GM10248 (cell line): ENCODE measurements around the gene FAP.

Experiments
- CTCF ChIA-PET: fragments of 300-600 bp; sonication (Branson Sonifier 250); formaldehyde crosslinking; extraction: SDS; loops from one replicate; lab custom pipeline; 2021; ENCODE audit warnings: antibody characterized with exemption; lab: Yijun Ruan, JAX
- POLR2A ChIA-PET: fragments of 350-650 bp; sonication (Branson Sonifier 250); formaldehyde crosslinking; extraction: SDS; loops from one replicate; lab custom pipeline; 2020; ENCODE audit warnings: antibody characterized with exemption; lab: Yijun Ruan, JAX
- DNase-seq: peaks from one replicate; pipeline ENCODE4 v3.0.0; 2012; ENCODE audit errors: extremely low spot score
- TF ChIP-seq, protein P1 (sequence below): IDR thresholded peaks from 2 replicates; pipeline ENCODE4 v1.5.1; 2012; ENCODE audit warnings: mild to moderate bottlenecking, low read depth; ENCODE audit errors: extremely low read depth, missing control alignments, control extremely low read depth

Gene FAP

GRCh38 chr2:162125138-162125537, 118.1 kb downstream of the FAP start:
- TF ChIP-seq, protein P1, sequence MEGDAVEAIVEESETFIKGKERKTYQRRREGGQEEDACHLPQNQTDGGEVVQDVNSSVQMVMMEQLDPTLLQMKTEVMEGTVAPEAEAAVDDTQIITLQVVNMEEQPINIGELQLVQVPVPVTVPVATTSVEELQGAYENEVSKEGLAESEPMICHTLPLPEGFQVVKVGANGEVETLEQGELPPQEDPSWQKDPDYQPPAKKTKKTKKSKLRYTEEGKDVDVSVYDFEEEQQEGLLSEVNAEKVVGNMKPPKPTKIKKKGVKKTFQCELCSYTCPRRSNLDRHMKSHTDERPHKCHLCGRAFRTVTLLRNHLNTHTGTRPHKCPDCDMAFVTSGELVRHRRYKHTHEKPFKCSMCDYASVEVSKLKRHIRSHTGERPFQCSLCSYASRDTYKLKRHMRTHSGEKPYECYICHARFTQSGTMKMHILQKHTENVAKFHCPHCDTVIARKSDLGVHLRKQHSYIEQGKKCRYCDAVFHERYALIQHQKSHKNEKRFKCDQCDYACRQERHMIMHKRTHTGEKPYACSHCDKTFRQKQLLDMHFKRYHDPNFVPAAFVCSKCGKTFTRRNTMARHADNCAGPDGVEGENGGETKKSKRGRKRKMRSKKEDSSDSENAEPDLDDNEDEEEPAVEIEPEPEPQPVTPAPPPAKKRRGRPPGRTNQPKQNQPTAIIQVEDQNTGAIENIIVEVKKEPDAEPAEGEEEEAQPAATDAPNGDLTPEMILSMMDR = no peak
- DNase-seq = no peak
- CTCF ChIA-PET = interaction anchor here (0.7 to 3.3 kb wide), 25 partner anchors 8 to 538 kb away, joined by 3 to 39 read pairs (median 4); partner anchors contain the start of gene DPP4
- POLR2A ChIA-PET = no interaction called here

DNA sequence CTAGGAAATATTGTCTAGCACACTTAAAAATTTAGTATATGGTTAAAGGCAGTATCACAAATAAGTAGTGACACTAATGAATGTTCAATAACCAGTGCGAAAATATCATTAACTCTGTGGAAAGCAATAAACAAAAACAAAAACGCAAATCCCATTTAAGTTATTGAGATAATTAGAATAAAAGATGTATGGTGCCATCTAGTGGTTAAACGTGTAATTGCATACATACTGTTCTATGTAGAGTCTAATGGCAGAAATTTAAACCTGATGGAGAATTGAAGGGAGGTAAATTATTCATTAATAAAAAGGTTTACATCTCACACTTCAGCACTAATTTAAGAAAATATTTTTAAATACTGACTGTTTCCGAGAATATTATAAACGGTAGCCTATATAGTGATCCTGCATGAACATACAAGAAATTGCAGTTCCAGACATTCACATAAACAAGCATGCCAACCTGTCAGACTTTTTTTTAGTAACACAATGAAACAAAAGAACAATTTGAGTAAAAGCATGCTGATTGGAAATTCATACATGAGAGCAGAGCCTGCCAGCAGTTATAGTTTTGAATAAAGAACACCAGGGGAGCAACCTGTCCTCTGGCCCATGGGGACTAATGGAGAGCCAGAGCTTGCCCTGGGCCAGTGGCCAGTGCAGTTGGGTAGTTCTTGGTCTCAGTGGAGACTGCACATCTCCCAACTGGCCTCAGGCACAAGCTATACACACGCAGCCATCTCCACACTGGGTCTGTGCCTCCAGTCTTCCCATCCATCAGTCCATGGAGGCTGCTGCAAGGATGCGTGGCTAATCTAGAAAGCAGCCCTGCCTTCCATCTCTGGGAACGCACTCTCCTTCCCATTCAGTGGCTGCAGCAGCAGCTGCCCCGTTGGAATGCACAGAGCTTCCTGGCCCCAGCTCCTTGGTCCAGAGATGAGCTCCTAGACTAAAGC, 119.2 kb downstream of the FAP start:
- POLR2A ChIA-PET = no interaction called here
- peak; percentile 47 for DNase-seq
- TF ChIP-seq, protein P1 = peak; percentile 72
- CTCF ChIA-PET = interaction anchor here (0.7 to 3.3 kb wide), 23 partner anchors 9 to 537 kb away, joined by 3 to 39 read pairs (median 4); partner anchors contain the start of gene DPP4
